Activated CD8-positive, alpha-beta memory T cell treated with anti-CD3 and anti-CD28 coated beads for 48 hours (primary cell): Measurements from ENCODE around the gene SPATC1L.

Experiments used
- DNase-seq, 3 experiments: peaks; one replicate each; pipeline ENCODE4 v3.0.0-alpha.2; 2020; ENCODE audit warnings: low read depth in 2 of 3, low spot score in 2 of 3

The SPATC1L gene

DNA sequence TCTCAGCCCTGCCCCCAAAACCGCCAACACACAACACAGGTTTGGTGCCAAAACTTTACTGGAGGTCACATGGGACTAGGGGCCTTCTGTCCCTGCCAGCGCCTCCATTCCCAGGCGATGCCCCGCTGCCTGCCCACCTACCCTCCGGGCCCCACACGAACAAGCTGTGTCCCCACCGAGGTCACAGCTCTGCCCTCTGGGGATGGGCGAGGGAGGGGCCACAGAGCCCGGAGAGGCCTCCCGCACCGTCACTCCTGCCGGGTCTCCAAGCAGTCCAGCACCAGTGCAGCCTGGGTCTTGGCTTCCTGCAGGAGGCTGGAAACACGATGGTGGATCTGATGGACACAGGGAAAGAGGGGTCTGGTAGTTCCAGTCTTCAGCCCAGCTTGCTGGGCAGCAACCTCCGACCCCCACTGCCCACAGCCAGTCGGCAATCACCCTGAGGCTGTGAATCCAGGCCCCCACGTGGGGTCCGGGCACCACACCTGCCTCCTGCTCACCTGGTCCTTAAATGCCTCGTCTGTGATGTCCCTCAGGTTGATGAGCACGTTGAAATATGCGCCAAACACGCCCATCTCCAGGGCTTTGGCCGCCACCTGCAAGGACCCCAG, 47.4 kb downstream of the SPATC1L start:
- no peak for DNase-seq

DNA sequence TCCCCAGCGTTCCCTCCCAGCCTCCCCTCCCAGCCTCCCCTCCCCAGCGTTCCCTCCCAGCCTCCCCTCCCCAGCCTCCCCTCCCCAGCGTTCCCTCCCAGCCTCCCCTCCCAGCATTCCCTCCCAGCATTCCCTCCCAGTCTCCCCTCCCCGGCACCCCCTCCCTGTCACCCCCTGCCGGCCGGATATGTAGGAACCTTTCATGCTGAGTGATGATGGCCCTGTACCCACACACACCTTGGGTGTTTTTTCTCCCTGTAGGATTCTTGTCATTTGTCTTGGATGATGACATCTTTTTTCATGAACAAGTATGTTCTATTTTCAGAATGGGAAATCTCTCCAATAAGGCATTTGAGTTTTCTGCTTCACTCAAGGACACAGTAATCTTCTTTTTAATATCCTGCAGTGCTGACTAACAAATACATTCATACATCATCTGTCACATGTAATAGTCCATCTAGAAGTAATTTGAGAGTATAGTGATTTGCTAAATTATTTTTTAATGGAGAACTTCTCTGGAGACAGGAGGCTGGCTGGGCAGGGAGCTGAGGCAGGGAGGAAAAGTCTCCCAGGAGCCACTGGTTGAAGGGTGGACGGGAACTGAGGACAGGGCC, 48.4 kb downstream of the SPATC1L start:
- DNase-seq: no peak

DNA sequence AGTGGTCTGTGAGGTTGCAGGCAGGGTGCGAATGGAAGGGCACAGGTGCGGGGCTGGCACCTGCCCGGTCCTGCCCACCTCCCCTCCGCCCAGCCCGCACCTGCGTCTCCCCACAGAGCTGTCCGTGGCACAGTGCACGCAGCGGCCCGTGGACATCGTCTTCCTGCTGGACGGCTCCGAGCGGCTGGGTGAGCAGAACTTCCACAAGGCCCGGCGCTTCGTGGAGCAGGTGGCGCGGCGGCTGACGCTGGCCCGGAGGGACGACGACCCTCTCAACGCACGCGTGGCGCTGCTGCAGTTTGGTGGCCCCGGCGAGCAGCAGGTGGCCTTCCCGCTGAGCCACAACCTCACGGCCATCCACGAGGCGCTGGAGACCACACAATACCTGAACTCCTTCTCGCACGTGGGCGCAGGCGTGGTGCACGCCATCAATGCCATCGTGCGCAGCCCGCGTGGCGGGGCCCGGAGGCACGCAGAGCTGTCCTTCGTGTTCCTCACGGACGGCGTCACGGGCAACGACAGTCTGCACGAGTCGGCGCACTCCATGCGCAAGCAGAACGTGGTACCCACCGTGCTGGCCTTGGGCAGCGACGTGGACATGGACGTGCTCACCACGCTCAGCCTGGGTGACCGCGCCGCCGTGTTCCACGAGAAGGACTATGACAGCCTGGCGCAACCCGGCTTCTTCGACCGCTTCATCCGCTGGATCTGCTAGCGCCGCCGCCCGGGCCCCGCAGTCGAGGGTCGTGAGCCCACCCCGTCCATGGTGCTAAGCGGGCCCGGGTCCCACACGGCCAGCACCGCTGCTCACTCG, 52.2 kb downstream of the SPATC1L start:
- no peak for DNase-seq

DNA sequence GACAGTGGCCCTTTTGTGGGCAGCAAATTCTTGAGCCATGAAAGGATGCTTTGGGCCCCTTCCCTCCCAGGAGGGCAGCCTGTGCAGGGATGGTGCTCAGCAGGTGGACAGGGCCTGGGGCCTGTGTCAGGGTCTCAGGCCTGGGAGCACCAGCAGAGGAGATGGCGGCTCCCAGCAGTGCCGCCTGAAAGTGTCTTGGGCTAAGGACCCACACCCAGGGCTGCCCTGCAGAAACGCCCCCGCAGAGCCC, 52.7 kb downstream of the SPATC1L start:
- no peak for DNase-seq

DNA sequence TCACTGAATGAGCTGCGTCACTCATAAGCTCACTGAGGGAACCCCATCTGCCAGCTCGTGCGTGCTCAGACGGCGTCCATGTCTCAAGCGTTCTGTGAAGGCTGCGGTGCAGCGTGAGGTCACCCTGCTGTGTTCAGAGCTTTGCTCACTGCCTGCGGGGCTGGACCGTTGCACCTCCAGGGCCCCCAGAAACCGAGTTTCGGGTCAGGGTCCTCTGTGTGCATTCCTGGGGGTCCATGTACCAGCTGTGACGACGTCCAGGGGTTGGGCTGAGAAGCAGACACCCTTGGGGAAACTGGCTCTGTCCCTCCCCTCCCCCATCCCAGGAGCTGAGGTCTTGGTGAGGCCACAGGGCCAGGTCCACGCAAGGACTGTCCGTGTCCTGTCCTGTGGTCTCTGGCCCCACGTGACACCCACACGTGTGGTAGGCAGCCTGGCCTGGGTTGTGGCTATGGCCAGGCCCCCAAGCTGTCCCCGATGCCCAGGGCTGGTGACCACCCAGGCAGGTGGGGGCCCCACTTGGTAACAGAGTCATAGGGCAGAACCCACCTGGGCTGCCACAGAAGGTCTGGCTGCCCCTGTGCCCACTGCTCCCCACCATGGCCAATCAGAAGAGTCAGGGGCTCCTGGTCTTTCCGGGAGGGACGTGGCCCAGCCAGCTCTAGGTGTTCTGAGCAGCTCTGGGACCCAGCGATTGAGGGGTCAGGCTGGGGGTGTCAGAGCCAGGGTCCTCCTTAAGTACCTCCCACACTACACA, 53.2 kb downstream of the SPATC1L start:
- DNase-seq: no peak

DNA sequence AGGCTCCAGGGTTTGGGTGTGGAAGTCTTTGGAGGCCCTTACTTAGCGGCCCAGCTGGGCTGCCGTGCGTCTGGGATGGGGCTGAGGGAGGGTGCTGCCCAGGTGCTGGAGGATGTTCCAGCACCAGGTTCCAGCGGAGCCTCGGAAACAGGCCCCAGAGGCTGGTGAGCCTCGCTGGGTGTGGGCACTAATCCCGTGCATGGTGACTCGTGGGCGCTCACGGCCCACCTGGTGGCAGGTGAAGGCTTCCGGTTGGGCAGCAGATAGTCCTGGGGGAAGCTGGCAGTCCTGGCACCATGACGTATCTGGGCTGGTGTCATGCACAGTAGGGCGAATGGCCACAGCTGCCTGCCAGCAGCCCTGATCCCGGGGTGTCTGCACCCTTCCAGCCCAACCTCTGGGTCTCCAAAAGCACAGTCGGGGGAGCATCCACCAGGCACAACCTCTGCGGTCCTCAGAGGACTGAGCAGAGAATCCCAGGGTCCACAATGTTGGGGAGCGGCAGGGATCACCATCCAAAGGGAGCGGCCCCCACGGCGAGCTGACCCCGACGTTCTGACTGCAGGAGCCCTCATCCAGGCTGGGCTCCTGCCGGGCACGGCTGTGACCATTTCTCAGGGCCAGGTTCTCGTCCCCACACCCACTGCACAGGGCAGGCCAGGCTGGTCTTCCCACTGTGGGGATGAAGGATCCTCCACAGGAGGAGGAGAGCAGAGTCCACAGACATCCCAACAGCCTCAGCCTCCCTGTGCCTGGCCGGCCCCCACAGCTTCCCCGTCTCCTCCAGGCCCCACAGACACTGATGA, 54.2 kb downstream of the SPATC1L start:
- no peak for DNase-seq

DNA sequence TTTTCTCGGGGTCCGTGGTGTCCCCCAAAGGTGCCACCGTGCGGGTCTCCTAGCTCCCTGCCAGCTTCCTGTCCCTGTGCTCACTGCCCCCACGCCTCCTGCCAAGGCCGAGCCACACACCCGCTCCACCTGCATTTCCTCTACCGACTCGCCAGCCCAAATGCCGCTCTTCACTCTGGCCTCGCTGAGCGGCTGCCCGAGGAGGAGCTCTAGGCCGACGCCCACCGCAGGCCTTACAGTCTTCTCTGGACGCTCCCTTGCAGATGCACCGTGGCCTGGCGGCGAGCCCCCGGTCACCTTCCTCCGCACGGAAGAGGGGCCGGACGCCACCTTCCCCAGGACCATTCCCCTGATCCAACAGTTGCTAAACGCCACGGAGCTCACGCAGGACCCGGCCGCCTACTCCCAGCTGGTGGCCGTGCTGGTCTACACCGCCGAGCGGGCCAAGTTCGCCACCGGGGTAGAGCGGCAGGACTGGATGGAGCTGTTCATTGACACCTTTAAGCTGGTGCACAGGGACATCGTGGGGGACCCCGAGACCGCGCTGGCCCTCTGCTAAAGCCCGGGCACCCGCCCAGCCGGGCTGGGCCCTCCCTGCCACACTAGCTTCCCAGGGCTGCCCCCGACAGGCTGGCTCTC, 55.2 kb downstream of the SPATC1L start:
- no peak for DNase-seq

DNA sequence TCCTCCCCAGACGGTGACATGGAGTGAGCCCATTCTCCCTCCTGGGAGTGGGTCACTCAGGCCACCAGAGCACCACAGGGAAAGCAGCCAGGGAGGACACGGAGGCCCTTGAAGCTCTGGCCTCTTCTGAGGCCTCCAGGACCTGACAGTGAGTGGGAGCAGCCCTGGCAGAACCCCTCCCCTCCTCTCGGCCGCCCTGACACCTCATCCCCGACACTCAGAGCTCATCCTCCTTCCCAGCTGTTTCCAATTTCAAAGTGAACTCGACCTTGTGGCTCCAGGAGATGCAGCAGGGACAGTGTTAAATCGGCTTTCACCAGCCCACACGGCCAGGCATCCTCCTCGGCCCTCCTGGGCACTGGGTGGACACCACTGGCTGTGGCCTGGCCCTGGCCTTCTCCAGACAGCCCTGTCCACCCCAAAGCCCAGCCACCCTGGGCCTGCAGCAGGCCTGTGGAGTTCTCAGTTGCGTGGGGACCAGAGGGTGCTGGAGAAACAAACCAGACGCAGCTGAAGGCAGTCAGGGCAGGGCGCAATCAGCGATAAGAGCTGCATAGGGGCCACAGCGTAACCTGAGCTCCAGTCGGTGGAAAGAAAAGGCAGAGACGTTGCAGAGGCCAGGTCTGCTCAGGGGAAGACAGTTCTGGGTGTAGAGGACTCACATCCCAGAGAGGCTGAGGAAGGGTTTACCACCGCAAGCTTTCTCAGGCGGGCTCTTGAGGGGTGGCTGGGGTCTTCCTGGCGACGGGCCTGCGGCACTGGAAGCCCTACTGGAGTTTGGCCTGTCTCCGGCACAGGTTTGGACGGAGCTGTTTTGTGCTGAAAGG, 55.9 kb downstream of the SPATC1L start:
- no peak for DNase-seq

DNA sequence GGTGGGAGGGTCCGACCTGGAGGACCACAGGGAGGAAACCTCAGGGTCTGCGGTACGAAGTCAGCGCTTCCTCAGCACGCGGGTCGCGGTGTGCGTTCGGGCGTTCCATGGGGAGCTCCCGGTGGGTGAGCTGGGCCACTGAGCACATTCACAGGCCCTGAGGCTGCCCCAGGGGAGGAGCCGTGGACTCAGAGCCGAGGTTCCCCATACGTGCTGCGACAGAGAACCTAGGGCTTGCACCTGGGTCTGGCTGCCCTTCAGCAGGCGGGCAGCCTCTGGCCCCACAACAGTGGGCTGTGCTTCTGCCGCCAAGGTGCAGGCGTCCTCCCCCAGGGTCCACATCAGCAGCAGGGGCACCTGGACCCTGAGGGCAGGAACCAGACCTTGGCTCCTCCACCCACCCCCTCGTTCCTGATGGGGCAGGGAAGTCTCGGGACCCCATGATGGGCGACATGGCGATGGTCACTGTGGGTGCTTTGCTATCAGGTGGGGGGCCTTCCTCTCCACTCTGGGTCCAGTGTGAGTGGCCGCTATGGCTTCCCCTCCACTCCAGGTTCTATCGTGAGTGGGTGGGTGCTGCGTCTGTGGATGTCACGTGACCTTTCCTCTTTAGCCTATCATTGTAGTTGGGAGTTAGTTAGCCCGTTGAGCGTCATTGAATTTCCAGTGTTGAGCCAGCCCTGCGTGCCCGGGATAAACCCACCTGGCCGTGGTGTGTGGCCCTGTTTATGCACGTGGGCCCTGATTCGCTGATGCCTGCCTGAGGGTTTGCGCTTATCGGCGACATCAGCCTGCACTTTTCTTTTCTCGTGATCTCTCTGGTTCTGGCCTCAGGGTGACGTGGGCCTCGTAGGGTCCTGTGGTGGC, 56.8 kb downstream of the SPATC1L start:
- no peak for DNase-seq

DNA sequence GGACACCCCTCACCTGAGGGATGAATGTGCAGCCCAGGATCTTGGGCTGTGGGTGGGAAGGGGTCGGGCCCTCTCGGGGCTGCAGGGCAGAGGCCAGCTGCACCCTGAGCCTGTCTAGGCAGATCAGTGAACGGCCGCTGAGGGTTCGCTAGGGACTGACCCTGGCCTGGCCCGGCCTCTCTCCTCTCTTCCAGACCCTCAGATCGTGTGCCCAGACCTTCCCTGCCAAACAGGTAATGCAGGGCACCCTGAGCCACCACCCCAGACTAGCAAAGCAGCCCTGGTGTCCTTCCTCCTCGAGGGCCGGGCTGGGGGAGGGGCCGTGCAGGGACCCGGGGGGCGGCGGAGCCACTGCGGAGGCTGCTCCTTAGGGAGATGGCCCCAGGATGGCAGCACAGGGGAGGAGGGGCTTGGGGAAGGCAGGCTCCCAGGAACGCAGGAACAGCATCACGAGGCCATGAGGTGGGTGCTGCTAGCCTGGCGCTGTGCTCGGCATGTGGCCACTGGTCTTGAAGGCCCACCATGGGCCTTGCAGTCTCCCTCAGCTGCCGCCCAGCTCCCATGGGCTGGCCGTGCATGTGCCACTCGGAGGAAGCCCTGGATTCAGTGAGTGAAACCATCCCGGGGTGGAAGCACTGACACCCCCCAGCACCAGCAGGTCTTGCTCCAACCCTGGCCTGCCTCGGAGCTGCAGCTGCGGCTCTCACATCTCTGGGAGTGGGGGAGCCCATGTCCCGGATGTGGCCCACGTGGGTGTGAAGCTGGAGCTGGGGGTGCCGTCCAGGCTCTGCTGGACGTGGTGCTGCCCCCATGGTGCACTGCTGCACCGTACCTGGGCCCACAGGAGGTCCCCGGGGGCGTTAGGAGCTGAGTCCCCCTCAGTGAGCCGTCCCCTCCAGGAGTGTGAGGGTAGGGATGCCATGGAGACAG, 57.7 kb downstream of the SPATC1L start:
- DNase-seq: no peak

DNA sequence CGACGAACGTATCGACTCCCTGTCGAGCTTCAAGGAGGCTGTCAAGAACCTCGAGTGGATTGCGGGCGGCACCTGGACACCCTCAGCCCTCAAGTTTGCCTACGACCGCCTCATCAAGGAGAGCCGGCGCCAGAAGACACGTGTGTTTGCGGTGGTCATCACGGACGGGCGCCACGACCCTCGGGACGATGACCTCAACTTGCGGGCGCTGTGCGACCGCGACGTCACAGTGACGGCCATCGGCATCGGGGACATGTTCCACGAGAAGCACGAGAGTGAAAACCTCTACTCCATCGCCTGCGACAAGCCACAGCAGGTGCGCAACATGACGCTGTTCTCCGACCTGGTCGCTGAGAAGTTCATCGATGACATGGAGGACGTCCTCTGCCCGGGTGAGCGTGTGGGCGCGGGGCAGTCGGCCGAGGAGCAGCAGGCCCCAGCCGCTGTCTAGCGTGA, 58.4 kb downstream of the SPATC1L start:
- DNase-seq: no peak

DNA sequence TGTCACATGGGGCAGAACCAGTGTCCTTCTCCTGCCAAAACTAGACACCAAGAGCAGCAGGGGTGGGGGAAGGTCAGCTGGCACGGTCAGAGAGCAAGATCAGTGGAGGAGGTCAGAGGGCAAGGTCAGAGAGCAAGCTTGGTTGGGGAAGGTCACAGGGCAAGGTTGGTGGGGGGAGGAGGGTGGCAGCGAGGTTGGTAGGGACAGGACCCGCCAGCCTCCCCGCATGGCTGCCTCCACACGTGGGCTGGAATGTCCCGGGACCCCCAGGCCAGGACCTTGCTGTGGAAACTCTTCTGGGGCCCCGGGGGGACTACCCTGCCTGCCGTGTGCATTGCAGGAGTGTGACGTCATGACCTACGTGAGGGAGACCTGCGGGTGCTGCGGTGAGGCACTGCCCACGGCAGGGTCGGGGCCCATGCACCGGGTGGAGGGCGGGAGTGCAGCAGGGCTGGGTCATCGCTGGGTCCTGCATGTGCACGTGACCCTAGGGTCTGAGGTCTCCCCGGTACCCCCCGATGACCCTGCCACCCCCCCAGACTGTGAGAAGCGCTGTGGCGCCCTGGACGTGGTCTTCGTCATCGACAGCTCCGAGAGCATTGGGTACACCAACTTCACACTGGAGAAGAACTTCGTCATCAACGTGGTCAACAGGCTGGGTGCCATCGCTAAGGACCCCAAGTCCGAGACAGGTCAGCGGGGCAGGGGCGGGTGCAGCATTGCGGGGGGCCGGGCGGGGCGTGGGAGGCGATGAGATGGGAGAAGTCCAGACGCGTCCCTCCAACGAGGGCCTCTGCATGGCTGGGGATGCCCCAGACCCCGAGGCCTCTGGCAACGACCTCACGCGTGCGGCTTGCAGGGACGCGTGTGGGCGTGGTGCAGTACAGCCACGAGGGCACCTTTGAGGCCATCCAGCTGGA, 59.1 kb downstream of the SPATC1L start:
- no peak for DNase-seq

DNA sequence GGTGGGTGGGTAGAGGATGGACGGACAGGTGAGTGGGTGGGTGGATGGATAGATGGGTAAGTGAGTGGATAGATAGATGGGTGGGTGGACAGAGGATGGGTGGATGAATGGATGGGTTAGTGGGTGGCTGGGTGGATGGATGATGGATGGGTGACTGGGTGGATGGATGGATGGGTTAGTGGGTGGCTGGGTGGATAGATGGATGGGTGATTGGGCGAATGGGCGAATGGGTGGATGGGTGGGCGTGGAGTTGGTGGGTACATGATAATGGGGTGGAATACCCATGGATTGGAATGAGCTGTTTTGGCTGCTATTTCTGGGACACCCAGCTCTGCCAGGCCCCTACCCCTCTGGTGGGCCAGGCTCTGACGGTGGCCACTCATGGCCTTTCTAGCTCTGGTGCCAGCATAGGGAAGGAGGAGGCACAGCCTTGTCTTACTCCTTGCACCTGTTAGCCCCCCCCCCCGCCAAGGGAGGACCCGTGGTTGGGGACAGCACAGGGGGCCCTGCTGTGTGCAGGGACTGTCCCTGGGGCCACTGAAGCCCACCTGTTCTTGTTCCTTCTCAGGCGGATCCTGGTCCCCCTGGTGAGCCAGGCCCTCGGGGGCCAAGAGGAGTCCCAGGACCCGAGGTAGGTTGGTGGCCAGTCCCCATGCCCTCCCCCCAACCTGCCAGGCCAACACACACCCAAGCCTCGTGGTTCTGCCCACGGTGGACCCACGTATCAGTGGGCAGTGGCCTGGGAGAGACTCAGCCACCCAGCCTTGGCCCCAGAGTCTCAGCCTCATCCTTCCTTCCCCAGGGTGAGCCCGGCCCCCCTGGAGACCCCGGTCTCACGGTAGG, 60.0 kb downstream of the SPATC1L start:
- DNase-seq: no peak

DNA sequence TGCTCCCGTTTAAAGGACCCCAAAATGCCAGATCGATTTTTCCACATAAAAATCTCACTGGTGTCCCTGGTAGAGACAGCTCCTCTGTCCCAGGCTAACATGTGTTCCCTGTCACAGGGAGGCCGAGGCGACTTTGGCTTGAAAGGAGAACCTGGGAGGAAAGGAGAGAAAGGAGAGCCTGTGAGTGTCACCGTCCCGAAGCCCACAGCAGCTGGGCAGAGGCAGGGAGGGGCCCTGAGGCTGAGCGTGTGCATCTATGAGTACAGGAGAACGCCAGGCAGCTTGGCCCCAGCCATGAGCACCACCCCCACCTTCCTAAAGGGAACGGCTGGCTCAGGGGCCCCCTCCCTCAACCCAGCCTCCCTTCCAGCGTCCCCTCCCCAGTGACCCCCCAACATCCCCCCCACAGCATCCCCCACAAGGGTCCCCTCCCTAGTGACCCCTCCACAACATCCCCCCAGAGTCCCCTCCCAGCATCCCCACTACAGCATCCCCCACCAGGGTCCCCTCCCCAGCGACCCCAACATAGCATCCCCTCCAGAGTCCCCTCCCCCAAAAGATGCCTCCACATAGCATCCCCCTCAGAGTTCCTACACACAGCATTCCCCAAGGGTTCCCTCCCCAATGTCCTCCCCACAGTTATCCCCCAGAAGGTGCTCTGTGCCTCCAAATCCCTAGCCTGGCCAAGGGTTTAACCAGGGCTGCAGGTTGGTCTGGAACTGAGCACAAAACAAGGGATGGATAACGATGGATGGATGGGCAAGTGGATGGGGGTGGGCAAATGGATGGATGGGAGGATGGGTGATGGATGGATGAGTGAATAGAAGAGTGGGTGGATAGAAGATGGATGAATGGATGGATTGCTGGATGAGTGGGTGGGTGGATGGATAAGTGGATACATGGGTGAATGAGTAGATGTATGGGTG, 61.2 kb downstream of the SPATC1L start:
- DNase-seq: no peak

DNA sequence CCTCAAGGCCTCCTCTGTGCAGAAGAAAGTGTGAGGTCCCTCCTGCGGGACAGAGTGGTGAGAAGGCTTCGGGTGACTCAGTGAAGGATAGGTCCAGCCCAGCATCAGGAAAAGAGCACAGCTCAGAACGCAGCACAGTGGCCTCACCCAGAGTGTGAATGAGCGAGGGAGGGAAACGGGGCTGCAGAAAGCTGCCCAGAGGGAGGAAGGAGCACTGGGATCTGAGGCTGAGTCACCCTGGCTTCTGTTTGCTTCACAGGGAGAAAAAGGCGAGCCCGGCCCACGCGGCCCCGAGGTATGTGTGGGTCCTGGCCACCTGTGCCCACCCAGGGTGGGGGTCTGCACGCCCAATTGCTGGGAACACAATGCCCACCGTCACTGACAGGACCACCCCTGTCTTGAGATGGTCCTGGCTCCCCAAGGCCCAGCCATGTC, 62.0 kb downstream of the SPATC1L start:
- no peak for DNase-seq
